Suprapubic skin (tissue), 4 donors: ENCODE results near the gene SETDB2. TPM values are rescaled to one million over a fixed set of nuclear protein-coding genes. Genes with fewer than 3 reads are reported as not detected.

Experiments
- DNase-seq, 2 donors: peaks; one replicate each; pipeline ENCODE4 v3.0.0-alpha.2; 2019; ENCODE audit warnings: low spot score in 2 of 2
- H3K27ac ChIP-seq: fragments of 200-600 bp; sonication (generic); one replicate; pipeline ENCODE4 v1.5.1; 2019
- H3K27me3 ChIP-seq: fragments of 200-600 bp; sonication (generic); one replicate; pipeline ENCODE4 v1.5.1; 2019
- H3K36me3 ChIP-seq: fragments of 200-600 bp; sonication (generic); one replicate; pipeline ENCODE4 v1.5.1; 2019
- H3K4me1 ChIP-seq: fragments of 200-600 bp; sonication (generic); one replicate; pipeline ENCODE4 v1.5.1; 2019
- H3K4me3 ChIP-seq: fragments of 200-600 bp; sonication (generic); one replicate; pipeline ENCODE4 v1.5.1; 2019; ENCODE audit warnings: mild to moderate bottlenecking
- H3K9me3 ChIP-seq: fragments of 200-600 bp; sonication (generic); one replicate; pipeline ENCODE4 v1.5.1; 2019
- CTCF ChIP-seq, 2 donors: fragments of 200-600 bp in 1 of 2; fragments of 450-650 bp in 1 of 2; sonication (generic) in 1 of 2; IDR thresholded peaks; one replicate each; pipeline ENCODE4 v1.5.1; 2016 to 2019; ENCODE audit warnings: antibody characterized with exemption in 2 of 2, mild to moderate bottlenecking in 1 of 2, moderate library complexity in 1 of 2
- EP300 ChIP-seq: sonication (generic); formaldehyde crosslinking; IDR thresholded peaks from one replicate; pipeline ENCODE4 v1.6.1; 2017; ENCODE audit warnings: antibody characterized with exemption
- POLR2A ChIP-seq, 2 donors: fragments of 450-650 bp; IDR thresholded peaks; one replicate each; pipeline ENCODE4 v1.6.1; 2017; ENCODE audit warnings: antibody characterized with exemption in 2 of 2, mild to moderate bottlenecking in 2 of 2, moderate library complexity in 2 of 2
- POLR2AphosphoS5 ChIP-seq, 3 donors: sonication (generic); formaldehyde crosslinking; IDR thresholded peaks; one replicate each; pipeline ENCODE4 v1.6.1; 2017; ENCODE audit warnings: antibody characterized with exemption in 3 of 3
- WGBS: methylation state at CpG from one replicate; pipeline ENCODE4 v1.1.5; 2018; 5-methylcytosine and 5-hydroxymethylcytosine counted together
- total RNA-seq, 4 donors: library from RNA; depleted of rRNA; stranded (reverse); fragments of >200 nt; gene quantifications; one replicate each; pipeline ENCODE4 v1.1.0, GENCODE V29; 2016

Gene SETDB2
- total RNA-seq, 4 donors from 2014 or later = 5.3 to 19.8 (median 11.0) TPM

DNA sequence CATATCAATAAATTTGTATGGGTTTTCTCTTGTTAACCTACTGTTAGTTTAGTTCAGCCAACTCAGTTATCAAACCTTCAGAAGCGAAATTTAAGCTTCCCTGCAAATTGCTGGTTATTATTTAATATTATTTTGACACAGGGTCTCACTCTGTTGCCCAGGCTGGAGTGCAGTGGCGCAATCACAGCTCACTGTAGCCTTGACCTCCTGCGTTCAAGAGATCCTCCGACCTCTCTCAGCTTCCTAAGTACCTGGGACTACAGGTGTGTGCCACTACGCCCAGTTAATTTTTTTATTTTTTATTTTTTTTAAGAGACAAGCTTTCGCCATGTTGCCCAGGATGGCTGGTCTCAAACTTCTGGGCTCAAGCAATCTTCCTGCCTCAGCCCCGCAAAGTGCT lies 6.4 kb upstream of the SETDB2 start:
- H3K27me3 ChIP-seq = no peaks in the 10 kb centered on the region
- no peak for TF ChIP-seq CTCF (IDR thresholded peaks at IDR 0.05)
- TF ChIP-seq POLR2A (IDR thresholded peaks at IDR 0.05) = no peak
- H3K4me3 ChIP-seq = no peak overlapping the region
- DNase-seq = no peak
- no peak overlapping the region for H3K27ac ChIP-seq
- peaks cover under 1% of the 10 kb centered on the region for H3K4me1 ChIP-seq
- 91% methylated on average over 7 of the region's 7 CpGs for WGBS
- H3K9me3 ChIP-seq = no peaks in the 10 kb centered on the region
- peaks cover 8% of the 10 kb centered on the region for H3K36me3 ChIP-seq

GRCh38 chr13:49439609-49440008 lies 4.5 kb upstream of the SETDB2 start:
- no peak for DNase-seq
- no peak for TF ChIP-seq CTCF (IDR thresholded peaks at IDR 0.05)
- no peak for TF ChIP-seq POLR2AphosphoS5 (IDR thresholded peaks at IDR 0.05)
- TF ChIP-seq EP300 = no peak
- no peak for TF ChIP-seq POLR2A (IDR thresholded peaks at IDR 0.05)
- WGBS = 76% methylated on average over 2 of the region's 2 CpGs
- no peak overlapping the region for H3K4me3 ChIP-seq
- no peaks in the 10 kb centered on the region for H3K36me3 ChIP-seq
- H3K9me3 ChIP-seq = no peaks in the 10 kb centered on the region
- H3K27me3 ChIP-seq = no peaks in the 10 kb centered on the region
- peaks cover 8% of the 10 kb centered on the region for H3K4me1 ChIP-seq
- H3K27ac ChIP-seq = no peak overlapping the region

- TF ChIP-seq EP300 = no peak
- H3K27me3 ChIP-seq = no peaks in the 10 kb centered on the region
- DNase-seq = no peak
- WGBS = 97% methylated on average over 3 of the region's 3 CpGs
- no peaks in the 10 kb centered on the region for H3K9me3 ChIP-seq
- no peak overlapping the region for H3K27ac ChIP-seq
- peaks cover 19% of the 10 kb centered on the region for H3K4me1 ChIP-seq
- H3K4me3 ChIP-seq = no peak overlapping the region
- H3K36me3 ChIP-seq = no peaks in the 10 kb centered on the region
Observed at GRCh38 chr13:49441312-49441711, 2.8 kb upstream of the SETDB2 start.

- Histone ChIP-seq H3K4me1 (peaks cover 22% of the 10 kb centered on the region), H3K27me3 (no peaks in the 10 kb centered on the region), H3K9me3 (no peaks in the 10 kb centered on the region), H3K4me3 (no peak overlapping the region), H3K27ac (no peak overlapping the region), H3K36me3 (no peaks in the 10 kb centered on the region)
- 77% methylated on average over 2 of the region's 2 CpGs for WGBS
- TF ChIP-seq CTCF (IDR thresholded peaks at IDR 0.05) = no peak
- no peak for TF ChIP-seq POLR2AphosphoS5 (IDR thresholded peaks at IDR 0.05)
- no peak for TF ChIP-seq POLR2A (IDR thresholded peaks at IDR 0.05)
- TF ChIP-seq EP300 = no peak
- no peak for DNase-seq
Observed at GRCh38 chr13:49441846-49442245, 2.2 kb upstream of the SETDB2 start.

GRCh38 chr13:49443357-49443703 lies 744 bp upstream of the SETDB2 start:
- no peaks in the 10 kb centered on the region for H3K27me3 ChIP-seq
- H3K4me1 ChIP-seq = peaks cover 37% of the 10 kb centered on the region
- peak overlapping the region; percentile 93 for H3K27ac ChIP-seq
- no peak for TF ChIP-seq EP300
- TF ChIP-seq POLR2AphosphoS5 (IDR thresholded peaks at IDR 0.05) = no peak
- no peak for TF ChIP-seq POLR2A (IDR thresholded peaks at IDR 0.05)
- TF ChIP-seq CTCF (IDR thresholded peaks at IDR 0.05) = no peak
- WGBS = 7% methylated on average over 10 of the region's 10 CpGs
- H3K9me3 ChIP-seq = no peaks in the 10 kb centered on the region
- peak overlapping the region; percentile 70 for H3K4me3 ChIP-seq
- no peak for DNase-seq
- no peaks in the 10 kb centered on the region for H3K36me3 ChIP-seq
